Esophagus muscularis mucosa (tissue), 3 donors: ENCODE measurements around the gene GSE1.

ENCODE experiments used
- POLR2A ChIP-seq: fragments of 450-650 bp; IDR thresholded peaks from one replicate; pipeline ENCODE4 v1.6.1; 2017; ENCODE audit warnings: antibody characterized with exemption, moderate library complexity, mild to moderate bottlenecking, low read depth
- TF ChIP-seq, protein P1 (sequence below), 3 experiments: fragments of 200-600 bp in 2 of 3; fragments of 450-650 bp in 1 of 3; sonication (generic) in 2 of 3; IDR thresholded peaks; one replicate each; pipeline ENCODE4 v1.5.1; 2017 to 2019; ENCODE audit warnings: antibody characterized with exemption in 3 of 3, mild to moderate bottlenecking in 2 of 3, moderate library complexity in 1 of 3

DNA sequence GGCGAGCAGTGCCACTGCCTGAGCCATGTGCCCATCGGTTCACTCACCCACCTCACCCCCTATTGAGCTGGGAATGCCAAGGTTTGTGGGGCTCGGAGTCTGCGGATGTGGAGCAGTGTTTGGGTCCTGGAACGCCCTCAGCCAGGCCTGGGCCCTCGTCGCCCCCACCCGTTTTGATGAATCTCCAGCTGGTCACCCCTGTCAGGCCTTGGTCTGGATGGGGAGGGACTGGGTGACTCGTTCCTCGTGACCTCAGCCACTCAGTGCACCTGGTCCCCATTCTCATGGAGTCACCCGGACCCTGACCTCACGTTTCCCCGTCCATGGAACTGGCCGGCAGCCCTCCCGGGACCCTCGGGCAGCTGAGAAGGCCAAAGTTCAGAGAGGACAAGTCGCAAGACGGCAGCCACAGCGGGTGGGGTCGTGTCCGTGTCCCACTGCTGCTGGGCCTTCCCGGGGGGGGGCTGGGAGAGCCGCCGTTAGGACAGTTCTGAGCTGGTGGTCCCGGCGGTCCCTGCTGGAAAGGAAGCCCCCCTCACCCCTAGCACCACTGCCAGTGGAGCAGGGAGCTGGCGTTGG is 23.2 kb downstream of the GSE1 start:
- no peak for TF ChIP-seq POLR2A
- TF ChIP-seq, protein P1, sequence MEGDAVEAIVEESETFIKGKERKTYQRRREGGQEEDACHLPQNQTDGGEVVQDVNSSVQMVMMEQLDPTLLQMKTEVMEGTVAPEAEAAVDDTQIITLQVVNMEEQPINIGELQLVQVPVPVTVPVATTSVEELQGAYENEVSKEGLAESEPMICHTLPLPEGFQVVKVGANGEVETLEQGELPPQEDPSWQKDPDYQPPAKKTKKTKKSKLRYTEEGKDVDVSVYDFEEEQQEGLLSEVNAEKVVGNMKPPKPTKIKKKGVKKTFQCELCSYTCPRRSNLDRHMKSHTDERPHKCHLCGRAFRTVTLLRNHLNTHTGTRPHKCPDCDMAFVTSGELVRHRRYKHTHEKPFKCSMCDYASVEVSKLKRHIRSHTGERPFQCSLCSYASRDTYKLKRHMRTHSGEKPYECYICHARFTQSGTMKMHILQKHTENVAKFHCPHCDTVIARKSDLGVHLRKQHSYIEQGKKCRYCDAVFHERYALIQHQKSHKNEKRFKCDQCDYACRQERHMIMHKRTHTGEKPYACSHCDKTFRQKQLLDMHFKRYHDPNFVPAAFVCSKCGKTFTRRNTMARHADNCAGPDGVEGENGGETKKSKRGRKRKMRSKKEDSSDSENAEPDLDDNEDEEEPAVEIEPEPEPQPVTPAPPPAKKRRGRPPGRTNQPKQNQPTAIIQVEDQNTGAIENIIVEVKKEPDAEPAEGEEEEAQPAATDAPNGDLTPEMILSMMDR (IDR thresholded peaks at IDR 0.05) = no peak
